Measurements from ENCODE around the gene ZNF143.

The ZNF143 gene

DNA sequence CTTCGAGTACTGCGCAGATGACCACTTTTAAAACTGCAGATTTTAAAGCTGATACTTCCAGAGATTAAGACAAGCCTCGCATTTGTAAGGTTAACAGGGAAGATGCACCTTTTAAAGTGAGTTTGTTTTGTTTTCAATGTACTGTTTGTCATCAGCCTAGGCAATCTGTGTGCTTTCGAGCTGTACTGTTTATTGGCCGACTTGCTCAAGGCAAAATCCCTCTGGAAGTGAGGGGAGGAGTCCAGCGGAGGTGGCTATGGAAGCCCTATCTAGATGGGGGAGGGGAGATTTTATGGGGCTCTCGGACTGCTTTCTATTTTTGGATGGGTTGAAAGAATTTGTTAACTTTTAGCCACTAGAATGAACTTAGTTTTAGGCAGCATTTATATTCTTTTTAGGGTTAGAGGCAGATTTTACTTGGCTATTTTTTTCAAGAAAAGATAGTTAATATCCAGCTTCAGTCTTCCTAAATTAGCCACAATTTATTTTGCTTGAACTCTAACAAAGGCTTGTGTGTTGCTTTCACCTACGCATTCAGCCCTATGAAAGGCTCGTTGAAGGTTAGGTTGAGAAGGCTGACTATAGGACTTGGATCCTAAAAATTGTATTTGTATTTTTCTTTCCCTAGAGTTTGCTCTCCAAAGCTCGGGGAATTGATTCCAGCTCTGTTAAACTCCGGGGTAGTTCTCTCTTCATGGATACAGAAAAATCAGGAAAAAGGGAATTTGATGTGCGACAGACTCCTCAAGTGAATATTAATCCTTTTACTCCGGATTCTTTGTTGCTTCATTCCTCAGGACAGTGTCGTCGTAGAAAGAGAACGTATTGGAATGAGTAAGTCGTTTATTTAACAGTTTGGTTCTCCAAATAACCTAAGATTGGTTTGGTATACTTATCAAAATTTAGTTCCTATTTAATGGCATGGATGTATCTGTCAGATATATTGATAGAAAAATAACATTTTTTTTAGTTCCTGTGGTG lies 114.7 kb downstream of the ZNF143 start:
- DNase-seq (ENCODE audit: low spot score), result peak; percentile 72

GRCh38 chr11:9576701-9577381 lies 116.0 kb downstream of the ZNF143 start:
- DNase-seq (ENCODE audit: low spot score), result no peak

- no peak for DNase-seq (ENCODE audit: low spot score)
Observed at GRCh38 chr11:9577556-9577955, 116.7 kb downstream of the ZNF143 start.

Data from HuH-7 (cell line).